AG04450 (cell line): ENCODE results near the gene DNALI1. TPM values are rescaled to one million over a fixed set of nuclear protein-coding genes. Genes with fewer than 3 reads are reported as not detected.
"Not testable (repeated sequence)": the region's sequence is repeated elsewhere in the genome, so short reads cannot be mapped to it uniquely, and the experiment has no call there.

Experiments
- CTCF ChIA-PET: fragments of 300-600, 350-600 bp; formaldehyde crosslinking; extraction: SDS; loops from one replicate; lab custom pipeline; 2022; ENCODE audit warnings: antibody characterized with exemption, inconsistent platforms; lab: Charles Lee
- POLR2A ChIA-PET: fragments of 350-600 bp; formaldehyde crosslinking; extraction: SDS; loops from one replicate; lab custom pipeline; 2021; ENCODE audit warnings: antibody characterized with exemption, inconsistent platforms; lab: Yijun Ruan, JAX
- DNase-seq: peaks from one replicate; pipeline ENCODE4 v3.0.0-alpha.2; 2011; ENCODE audit warnings: low read depth, low spot score
- H3K27ac ChIP-seq: one replicate; pipeline ENCODE4 v1.5.1; 2012; ENCODE audit warnings: low read depth, low read length, control low read depth
- H3K27me3 ChIP-seq: one replicate; pipeline ENCODE4 v1.6.0; 2012; ENCODE audit warnings: low read length; ENCODE audit not compliant: control insufficient read depth, insufficient read depth
- H3K4me3 ChIP-seq: 2 replicates; pipeline ENCODE4 v1.5.1; 2011; ENCODE audit warnings: mild to moderate bottlenecking, low read depth, low read length, control low read depth
- H3K9me3 ChIP-seq: 2 replicates; pipeline ENCODE4 v1.5.1; 2012; ENCODE audit warnings: low read length; ENCODE audit not compliant: control insufficient read depth, insufficient read depth
- CTCF ChIP-seq: IDR thresholded peaks from 2 replicates; pipeline ENCODE4 v1.5.1; 2011; ENCODE audit warnings: low read depth, low read length, control low read depth, inconsistent platforms
- polyA plus RNA-seq: library from polyadenylated mRNA; depleted of rRNA; stranded (reverse); fragments of >200 nt; gene quantifications from 2 replicates; pipeline ENCODE4 v1.2.3, GENCODE V29; 2011

Gene DNALI1
- polyA plus RNA-seq, 1 experiment = 14.2 TPM

- POLR2A ChIA-PET = interaction anchor here (1.7 kb wide), 1 partner anchor 19 kb away, joined by 6 read pairs; the partner anchor contains the start of gene MEAF6
- peak overlapping the region; percentile 67 for H3K27ac ChIP-seq
- TF ChIP-seq CTCF = no peak
- H3K27me3 ChIP-seq = no peaks in the 10 kb centered on the region
- H3K9me3 ChIP-seq = no peaks in the 10 kb centered on the region
- DNase-seq = no peak
- no peak overlapping the region for H3K4me3 ChIP-seq
- CTCF ChIA-PET = interaction anchor here (1.4 to 2.2 kb wide), 2 partner anchors 19 to 149 kb away, joined by 3 to 15 read pairs; partner anchors contain the start of gene MEAF6
These were observed 23.2 kb upstream of the DNALI1 start for GRCh38 chr1:37533317-37534093.

- ChIA-PET POLR2A (no interaction called here), CTCF (interaction anchor here (1.7 kb wide), 1 partner anchor 22 kb away, joined by 15 read pairs; the partner anchor contains the start of gene MEAF6)
- H3K9me3 ChIP-seq = no peaks in the 10 kb centered on the region
- H3K27me3 ChIP-seq = no peaks in the 10 kb centered on the region
- no peak for TF ChIP-seq CTCF
- DNase-seq = peak; percentile 45
- no peak overlapping the region for H3K4me3 ChIP-seq
- peak overlapping the region; percentile 31 for H3K27ac ChIP-seq
These were observed 19.4 kb upstream of the DNALI1 start for GRCh38 chr1:37537378-37537777.

GRCh38 chr1:37539154-37539553 lies 17.6 kb upstream of the DNALI1 start:
- CTCF ChIA-PET = interaction anchor here (2.0 kb wide), 1 partner anchor 25 kb away, joined by 5 read pairs; the partner anchor contains the start of gene MEAF6
- H3K27me3 ChIP-seq, H3K4me3 ChIP-seq, POLR2A ChIA-PET, H3K9me3 ChIP-seq, DNase-seq, H3K27ac ChIP-seq: not testable (repeated sequence)

GRCh38 chr1:37540036-37540785 lies 16.5 kb upstream of the DNALI1 start:
- Histone ChIP-seq H3K9me3 (no peaks in the 10 kb centered on the region), H3K27ac (no peak overlapping the region), H3K4me3 (no peak overlapping the region), H3K27me3 (no peaks in the 10 kb centered on the region)
- TF ChIP-seq CTCF = no peak
- CTCF ChIA-PET = interaction anchor here (2.0 kb wide), 1 partner anchor 26 kb away, joined by 5 read pairs; the partner anchor contains the start of gene MEAF6
- no peak for DNase-seq
- POLR2A ChIA-PET = no interaction called here

GRCh38 chr1:37544530-37544929 lies 12.2 kb upstream of the DNALI1 start:
- ChIA-PET CTCF (no interaction called here), POLR2A (interaction anchor here (0.7 to 0.8 kb wide), 3 partner anchors 10 to 1450 kb away, joined by 3 to 5 read pairs (median 3); partner anchors contain the start of gene SNIP1)
- Histone ChIP-seq H3K27ac (no peak overlapping the region), H3K4me3 (no peak overlapping the region), H3K27me3 (no peaks in the 10 kb centered on the region), H3K9me3 (no peaks in the 10 kb centered on the region)
- no peak for DNase-seq
- no peak for TF ChIP-seq CTCF
